NOMO-1 (cell line): Measurements from ENCODE around the gene UQCC5.
"Not testable (repeated sequence)": the region's sequence is repeated elsewhere in the genome, so short reads cannot be mapped to it uniquely, and the experiment has no call there.

Experiments used
- DNase-seq, 2 experiments: peaks; one replicate each; lab custom pipeline; 2025; ENCODE audit not compliant: unreplicated experiment in 2 of 2; lab: John Stamatoyannopoulos, UW

Gene UQCC5

GRCh38 chr3:52521881-52522650 lies 14.3 kb upstream of the UQCC5 start:
- no peak for DNase-seq

GRCh38 chr3:52522651-52523251 lies 13.7 kb upstream of the UQCC5 start:
- DNase-seq: no peak

GRCh38 chr3:52523386-52524257 lies 12.8 kb upstream of the UQCC5 start:
- DNase-seq: no peak

GRCh38 chr3:52524258-52524751 lies 12.1 kb upstream of the UQCC5 start:
- no peak for DNase-seq

GRCh38 chr3:52524752-52525679 lies 11.4 kb upstream of the UQCC5 start:
- DNase-seq: no peak

GRCh38 chr3:52525680-52526561 lies 10.5 kb upstream of the UQCC5 start:
- no peak for DNase-seq

- not testable (repeated sequence) for DNase-seq
Measured at GRCh38 chr3:52526671-52527038, 9.8 kb upstream of the UQCC5 start.

- DNase-seq: no peak
Measured at GRCh38 chr3:52527039-52527731, 9.2 kb upstream of the UQCC5 start.

GRCh38 chr3:52527732-52528585 lies 8.4 kb upstream of the UQCC5 start:
- no peak for DNase-seq

- no peak for DNase-seq
Measured at GRCh38 chr3:52528586-52529375, 7.6 kb upstream of the UQCC5 start.

GRCh38 chr3:52529376-52530333 lies 6.8 kb upstream of the UQCC5 start:
- no peak for DNase-seq

GRCh38 chr3:52530918-52531826 lies 5.2 kb upstream of the UQCC5 start:
- no peak for DNase-seq

- no peak for DNase-seq
Measured at GRCh38 chr3:52531860-52532516, 4.4 kb upstream of the UQCC5 start.

- DNase-seq: no peak
Measured at GRCh38 chr3:52532517-52532837, 3.9 kb upstream of the UQCC5 start.
